GM12892 (cell line): Measurements from ENCODE around the gene PRMT9.

Source experiments
- POLR2A ChIP-seq: IDR thresholded peaks from 2 replicates; pipeline ENCODE4 v1.6.1; 2011; ENCODE audit warnings: low read depth, low read length, control low read depth
- POLR2AphosphoS5 ChIP-seq: IDR thresholded peaks from 2 replicates; pipeline ENCODE4 v1.6.1; 2011; ENCODE audit warnings: low read depth, low read length, control low read depth

DNA sequence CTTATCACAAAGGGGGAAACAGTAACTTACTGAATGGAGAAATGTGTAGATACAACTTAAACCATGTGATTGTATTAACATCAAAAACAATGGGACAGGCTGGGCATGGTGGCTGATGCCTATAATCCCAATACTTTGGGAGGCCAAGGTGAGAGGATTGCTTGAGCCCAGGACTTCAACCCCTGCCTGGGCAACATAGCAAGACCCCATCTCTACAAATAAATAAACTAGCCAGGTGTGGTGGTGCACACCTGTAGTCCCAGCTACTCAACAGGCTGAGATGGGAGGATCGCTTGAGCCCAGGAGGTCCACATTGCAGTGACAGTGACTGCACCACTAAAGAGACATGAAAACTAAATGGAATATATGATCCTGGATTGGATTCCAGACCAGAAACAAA lies 40.3 kb downstream of the PRMT9 start:
- TF ChIP-seq POLR2A (no peak), POLR2AphosphoS5 (no peak)
